HAP-1 (cell line): ENCODE results near the gene CAVIN1.
"Not testable (repeated sequence)": the region's sequence is repeated elsewhere in the genome, so short reads cannot be mapped to it uniquely, and the experiment has no call there.

Source experiments
- DNase-seq, 2 experiments: peaks; one replicate each; pipeline ENCODE4 v3.0.0-alpha.2; 2016 to 2020; ENCODE audit warnings: low spot score in 2 of 2
- H3K27me3 ChIP-seq: fragments of 250-450 bp; sonication (Bioruptor Pico); 2 replicates; pipeline ENCODE4 v1.5.1; 2020; ENCODE audit warnings: low read depth, mild to moderate bottlenecking, moderate library complexity
- H3K36me3 ChIP-seq: fragments of 250-450 bp; sonication (Bioruptor Pico); replicated peaks from 2 replicates; pipeline ENCODE4 v1.5.1; 2020; ENCODE audit warnings: mild to moderate bottlenecking
- H3K4me1 ChIP-seq: fragments of 250-450 bp; sonication (Bioruptor Pico); 2 replicates; pipeline ENCODE4 v1.5.1; 2020; ENCODE audit warnings: mild to moderate bottlenecking
- H3K4me3 ChIP-seq: fragments of 250-450 bp; sonication (Bioruptor Pico); 2 replicates; pipeline ENCODE4 v1.5.1; 2020; ENCODE audit warnings: mild to moderate bottlenecking, moderate library complexity
- H3K9me3 ChIP-seq: fragments of 250-450 bp; sonication (Bioruptor Pico); 2 replicates; pipeline ENCODE4 v1.5.1; 2020; ENCODE audit warnings: mild to moderate bottlenecking, moderate library complexity
- in situ Hi-C: fragments of 300-500 bp; cut with MboI; formaldehyde crosslinking; loops from 3 replicates; pipeline ENCODE4 v1.14.3; 2020; ENCODE audit warnings: low sequenced_read_pairs, inconsistent platforms, mixed read lengths

The CAVIN1 gene

GRCh38 chr17:42421507-42422338, 1.3 kb downstream of the CAVIN1 start:
- DNase-seq = peak in 1 of 2 experiments; percentile 49

GRCh38 chr17:42421136-42421506, 1.9 kb downstream of the CAVIN1 start:
- Histone ChIP-seq H3K27me3 (no peaks in the 10 kb centered on the region), H3K36me3 (no peaks in the 10 kb centered on the region), H3K4me3 (peak overlapping the region; percentile 78), H3K4me1 (peaks cover 3% of the 10 kb centered on the region; the same call in 1 of the 2 replicates), H3K9me3 (no peaks in the 10 kb centered on the region)
- in situ Hi-C loops = loop anchor here (10.0 kb wide), 1 partner anchor 104 kb away; no protein-coding TSS in a partner anchor
- no peak for DNase-seq

More at GRCh38 chr17:42421507-42422338, 1.3 kb downstream of the CAVIN1 start:
- no peaks in the 10 kb centered on the region for H3K36me3 ChIP-seq
- no peaks in the 10 kb centered on the region for H3K9me3 ChIP-seq
- H3K4me1 ChIP-seq = peaks cover 3% of the 10 kb centered on the region; the same call in 1 of the 2 replicates
- peak overlapping the region; percentile 78 for H3K4me3 ChIP-seq
- H3K27me3 ChIP-seq = no peaks in the 10 kb centered on the region
- in situ Hi-C loops = loop anchor here (10.0 kb wide), 1 partner anchor 103 kb away; no protein-coding TSS in a partner anchor

GRCh38 chr17:42417981-42418380, 5.1 kb downstream of the CAVIN1 start:
- H3K36me3 ChIP-seq, H3K4me1 ChIP-seq, DNase-seq, H3K9me3 ChIP-seq, H3K27me3 ChIP-seq, in situ Hi-C loops, H3K4me3 ChIP-seq: not testable (repeated sequence)

- H3K9me3 ChIP-seq = no peaks in the 10 kb centered on the region
- no peaks in the 10 kb centered on the region for H3K4me1 ChIP-seq
- in situ Hi-C loops = no loop called here
- H3K27me3 ChIP-seq = no peaks in the 10 kb centered on the region
- H3K4me3 ChIP-seq = no peak overlapping the region
- no peaks in the 10 kb centered on the region for H3K36me3 ChIP-seq
- DNase-seq = no peak
Observed at GRCh38 chr17:42414704-42415409, 8.2 kb downstream of the CAVIN1 start.

- H3K27me3 ChIP-seq = no peaks in the 10 kb centered on the region
- no peak overlapping the region for H3K4me3 ChIP-seq
- no peaks in the 10 kb centered on the region for H3K9me3 ChIP-seq
- H3K36me3 ChIP-seq = no peaks in the 10 kb centered on the region
- DNase-seq = no peak
- in situ Hi-C loops = no loop called here
- H3K4me1 ChIP-seq = no peaks in the 10 kb centered on the region
Observed at GRCh38 chr17:42413464-42414040, 9.5 kb downstream of the CAVIN1 start.

- Histone ChIP-seq H3K4me3 (no peak overlapping the region), H3K4me1 (no peaks in the 10 kb centered on the region), H3K9me3 (no peaks in the 10 kb centered on the region), H3K36me3 (no peaks in the 10 kb centered on the region), H3K27me3 (no peaks in the 10 kb centered on the region)
- no peak for DNase-seq
- in situ Hi-C loops = no loop called here
Observed at GRCh38 chr17:42411905-42412679, 11.0 kb downstream of the CAVIN1 start.

- DNase-seq = no peak
- no peaks in the 10 kb centered on the region for H3K36me3 ChIP-seq
- no peaks in the 10 kb centered on the region for H3K9me3 ChIP-seq
- in situ Hi-C loops = no loop called here
- no peaks in the 10 kb centered on the region for H3K4me1 ChIP-seq
- no peaks in the 10 kb centered on the region for H3K27me3 ChIP-seq
- no peak overlapping the region for H3K4me3 ChIP-seq
Observed at GRCh38 chr17:42411361-42411760, 11.7 kb downstream of the CAVIN1 start.

GRCh38 chr17:42410319-42410685, 12.8 kb downstream of the CAVIN1 start:
- Histone ChIP-seq H3K4me1 (no peaks in the 10 kb centered on the region), H3K9me3 (no peaks in the 10 kb centered on the region), H3K4me3 (no peak overlapping the region), H3K36me3 (no peaks in the 10 kb centered on the region), H3K27me3 (no peaks in the 10 kb centered on the region)
- in situ Hi-C loops = no loop called here
- no peak for DNase-seq

- Histone ChIP-seq H3K4me1 (no peaks in the 10 kb centered on the region), H3K4me3 (no peak overlapping the region), H3K36me3 (no peaks in the 10 kb centered on the region), H3K9me3 (no peaks in the 10 kb centered on the region), H3K27me3 (no peaks in the 10 kb centered on the region)
- in situ Hi-C loops = loop anchor here (5.0 kb wide), 1 partner anchor 87 kb away; no protein-coding TSS in a partner anchor
- DNase-seq = no peak
Observed at GRCh38 chr17:42409523-42410318, 13.3 kb downstream of the CAVIN1 start.

GRCh38 chr17:42408061-42408460, 15.0 kb downstream of the CAVIN1 start:
- in situ Hi-C loops = loop anchor here (5.0 kb wide), 1 partner anchor 86 kb away; no protein-coding TSS in a partner anchor
- Histone ChIP-seq H3K27me3 (no peaks in the 10 kb centered on the region), H3K4me3 (no peak overlapping the region), H3K36me3 (peaks cover 10% of the 10 kb centered on the region; the same call in 1 of the 2 replicates), H3K9me3 (no peaks in the 10 kb centered on the region), H3K4me1 (no peaks in the 10 kb centered on the region)
- no peak for DNase-seq

GRCh38 chr17:42407289-42407836, 15.7 kb downstream of the CAVIN1 start:
- Histone ChIP-seq H3K9me3 (no peaks in the 10 kb centered on the region), H3K27me3 (no peaks in the 10 kb centered on the region), H3K36me3 (peaks cover 13% of the 10 kb centered on the region; the same call in 1 of the 2 replicates), H3K4me3 (no peak overlapping the region), H3K4me1 (peaks cover 4% of the 10 kb centered on the region)
- DNase-seq = peak in 1 of 2 experiments; percentile 58
- in situ Hi-C loops = loop anchor here (5.0 kb wide), 1 partner anchor 85 kb away; no protein-coding TSS in a partner anchor

- peaks cover 13% of the 10 kb centered on the region; the same call in 1 of the 2 replicates for H3K36me3 ChIP-seq
- H3K4me1 ChIP-seq = peaks cover 10% of the 10 kb centered on the region
- no peaks in the 10 kb centered on the region for H3K27me3 ChIP-seq
- H3K9me3 ChIP-seq = no peaks in the 10 kb centered on the region
- DNase-seq = no peak
- in situ Hi-C loops = loop anchor here (5.0 kb wide), 1 partner anchor 84 kb away; no protein-coding TSS in a partner anchor
- no peak overlapping the region for H3K4me3 ChIP-seq
Observed at GRCh38 chr17:42406615-42407288, 16.3 kb downstream of the CAVIN1 start.
